ENCODE results near the gene CDCP2. TPM values are rescaled to one million over a fixed set of nuclear protein-coding genes. Genes with fewer than 3 reads are reported as not detected.

The CDCP2 gene
- total RNA-seq, 1 donor from 2014 or later, result not detected

GRCh38 chr1:54120018-54120697 is 32.6 kb downstream of the CDCP2 start:
- no peak overlapping the region for H3K27ac ChIP-seq (ENCODE audit: low read depth, low read length)
- H3K9me3 ChIP-seq (ENCODE audit: control insufficient read depth in 3 of 3, low read length in 3 of 3), result no peaks in the 10 kb centered on the region
- no peak overlapping the region for H3K9ac ChIP-seq (ENCODE audit: low read depth in 1 of 3, low read length in 3 of 3)
- no peak overlapping the region for H3K4me3 ChIP-seq (ENCODE audit: low read length in 3 of 3)
- no peaks in the 10 kb centered on the region for H3K36me3 ChIP-seq (ENCODE audit: control insufficient read depth in 3 of 3, insufficient read depth in 3 of 3, low read length in 3 of 3)
- peaks cover 0 to 4% (median 3%) of the 10 kb centered on the region in 3 donors for H3K27me3 ChIP-seq (ENCODE audit: control insufficient read depth in 3 of 3, insufficient read depth in 3 of 3, low read length in 3 of 3)
- H3K4me1 ChIP-seq (ENCODE audit: control insufficient read depth in 3 of 3, insufficient read depth in 3 of 3, low read length in 3 of 3), result peaks cover 11 to 14% (median 13%) of the 10 kb centered on the region in 3 donors

DNA sequence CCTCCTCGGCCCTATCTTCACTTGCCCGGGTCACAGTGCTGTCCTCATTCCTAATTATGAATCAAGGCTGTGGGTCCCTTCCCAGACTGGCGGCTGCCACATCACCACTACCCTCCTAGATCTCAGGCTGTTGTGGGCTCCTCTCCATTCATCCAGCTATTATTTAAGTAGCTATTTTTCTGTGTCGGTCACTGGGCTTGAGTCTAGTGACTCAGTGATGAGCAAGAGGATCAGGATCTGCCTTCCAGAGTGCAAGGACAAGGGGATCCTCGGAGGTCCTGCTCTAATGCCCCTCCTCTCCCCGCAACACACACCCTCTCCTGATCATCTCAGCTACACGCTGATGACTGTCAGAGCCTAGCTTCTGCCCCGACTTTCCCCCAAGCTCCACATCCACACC is 34.1 kb downstream of the CDCP2 start:
- no peaks in the 10 kb centered on the region for H3K36me3 ChIP-seq (ENCODE audit: control insufficient read depth in 3 of 3, insufficient read depth in 3 of 3, low read length in 3 of 3)
- H3K27me3 ChIP-seq (ENCODE audit: control insufficient read depth in 3 of 3, insufficient read depth in 3 of 3, low read length in 3 of 3), result peaks cover 0 to 4% (median 3%) of the 10 kb centered on the region in 3 donors
- H3K4me1 ChIP-seq (ENCODE audit: control insufficient read depth in 3 of 3, insufficient read depth in 3 of 3, low read length in 3 of 3), result peaks cover 16 to 20% (median 18%) of the 10 kb centered on the region in 3 donors
- no peaks in the 10 kb centered on the region for H3K9me3 ChIP-seq (ENCODE audit: control insufficient read depth in 3 of 3, low read length in 3 of 3)
- no peak overlapping the region for H3K9ac ChIP-seq (ENCODE audit: low read depth in 1 of 3, low read length in 3 of 3)
- H3K27ac ChIP-seq (ENCODE audit: low read depth, low read length), result no peak overlapping the region
- no peak overlapping the region for H3K4me3 ChIP-seq (ENCODE audit: low read length in 3 of 3)

DNA sequence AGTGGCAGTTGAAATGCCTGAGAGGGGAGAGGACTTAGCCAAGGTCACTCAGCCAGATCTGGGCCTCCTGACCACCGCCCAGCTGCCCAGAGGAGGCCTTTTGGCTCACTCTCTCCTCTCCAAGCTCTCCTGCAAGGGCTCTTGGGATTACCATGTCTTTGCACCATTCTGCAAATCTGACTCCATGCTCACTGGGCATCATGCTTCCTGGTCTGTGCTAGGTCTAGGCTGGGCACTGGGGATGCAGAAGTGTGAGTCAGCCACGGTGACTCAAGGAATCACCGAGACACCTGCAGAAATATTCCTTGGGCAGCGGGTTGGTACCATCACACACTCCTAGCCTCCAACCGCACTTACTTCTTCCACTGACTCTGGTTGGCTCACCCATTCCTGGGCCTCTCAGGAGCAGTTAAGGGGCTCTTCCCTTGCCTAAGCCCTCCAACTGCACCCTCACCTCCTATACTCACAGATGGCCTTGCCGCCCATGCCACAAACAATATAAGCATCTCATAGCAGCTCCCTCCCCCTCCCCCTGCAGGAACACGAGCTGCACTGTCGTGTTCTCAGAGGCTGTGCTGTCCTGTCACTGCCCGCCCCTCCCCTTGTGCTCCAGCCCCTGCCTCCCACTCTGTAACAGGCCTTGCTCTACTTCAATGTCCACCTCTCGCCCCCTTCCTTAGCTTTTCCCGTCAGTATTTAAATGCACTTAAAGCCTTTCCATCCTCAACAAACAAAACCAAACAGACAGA is 34.8 kb downstream of the CDCP2 start:
- Histone ChIP-seq H3K4me3 (ENCODE audit: low read length in 3 of 3) (no peak overlapping the region), H3K36me3 (ENCODE audit: control insufficient read depth in 3 of 3, insufficient read depth in 3 of 3, low read length in 3 of 3) (no peaks in the 10 kb centered on the region), H3K9me3 (ENCODE audit: control insufficient read depth in 3 of 3, low read length in 3 of 3) (no peaks in the 10 kb centered on the region), H3K4me1 (ENCODE audit: control insufficient read depth in 3 of 3, insufficient read depth in 3 of 3, low read length in 3 of 3) (peaks cover 16 to 20% (median 18%) of the 10 kb centered on the region in 3 donors), H3K27ac (ENCODE audit: low read depth, low read length) (no peak overlapping the region), H3K27me3 (ENCODE audit: control insufficient read depth in 3 of 3, insufficient read depth in 3 of 3, low read length in 3 of 3) (peaks cover 0 to 4% (median 3%) of the 10 kb centered on the region in 3 donors), H3K9ac (ENCODE audit: low read depth in 1 of 3, low read length in 3 of 3) (no peak overlapping the region)

DNA sequence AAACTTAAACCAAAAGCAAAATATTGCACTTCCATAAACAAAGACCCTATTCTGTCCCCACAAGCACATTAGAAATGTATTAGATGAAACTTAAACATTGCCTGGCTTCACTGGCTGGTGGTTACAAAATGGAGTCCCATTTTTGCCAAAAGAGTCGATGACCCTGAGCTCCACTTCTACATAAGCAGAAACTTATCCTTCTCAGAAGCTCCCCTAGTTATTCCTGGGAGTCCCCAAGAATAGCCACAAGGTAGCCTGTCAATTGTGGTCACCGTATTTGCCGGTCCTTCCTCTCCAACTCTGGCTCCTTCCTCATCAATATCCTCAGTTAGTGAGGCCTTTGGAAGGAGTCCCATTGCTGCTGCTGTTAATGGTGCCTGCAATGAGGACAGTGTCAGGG is 37.3 kb downstream of the CDCP2 start:
- peaks cover 6 to 7% (median 7%) of the 10 kb centered on the region in 3 donors for H3K4me1 ChIP-seq (ENCODE audit: control insufficient read depth in 3 of 3, insufficient read depth in 3 of 3, low read length in 3 of 3)
- H3K27me3 ChIP-seq (ENCODE audit: control insufficient read depth in 3 of 3, insufficient read depth in 3 of 3, low read length in 3 of 3), result peaks cover 0 to 4% (median 3%) of the 10 kb centered on the region in 3 donors
- H3K27ac ChIP-seq (ENCODE audit: low read depth, low read length), result no peak overlapping the region
- no peak overlapping the region for H3K4me3 ChIP-seq (ENCODE audit: low read length in 3 of 3)
- H3K36me3 ChIP-seq (ENCODE audit: control insufficient read depth in 3 of 3, insufficient read depth in 3 of 3, low read length in 3 of 3), result no peaks in the 10 kb centered on the region
- no peaks in the 10 kb centered on the region for H3K9me3 ChIP-seq (ENCODE audit: control insufficient read depth in 3 of 3, low read length in 3 of 3)
- H3K9ac ChIP-seq (ENCODE audit: low read depth in 1 of 3, low read length in 3 of 3), result no peak overlapping the region

GRCh38 chr1:54114955-54115354 is 37.8 kb downstream of the CDCP2 start:
- H3K27ac ChIP-seq (ENCODE audit: low read depth, low read length), result no peak overlapping the region
- peak overlapping the region in 1 of 3 donors; percentile 38 for H3K9ac ChIP-seq (ENCODE audit: low read depth in 1 of 3, low read length in 3 of 3)
- H3K36me3 ChIP-seq (ENCODE audit: control insufficient read depth in 3 of 3, insufficient read depth in 3 of 3, low read length in 3 of 3), result no peaks in the 10 kb centered on the region
- H3K4me3 ChIP-seq (ENCODE audit: low read length in 3 of 3), result no peak overlapping the region
- peaks cover 0 to 3% (median under 1%) of the 10 kb centered on the region in 3 donors for H3K27me3 ChIP-seq (ENCODE audit: control insufficient read depth in 3 of 3, insufficient read depth in 3 of 3, low read length in 3 of 3)
- H3K9me3 ChIP-seq (ENCODE audit: control insufficient read depth in 3 of 3, low read length in 3 of 3), result no peaks in the 10 kb centered on the region
- H3K4me1 ChIP-seq (ENCODE audit: control insufficient read depth in 3 of 3, insufficient read depth in 3 of 3, low read length in 3 of 3), result peaks cover 6 to 7% (median 7%) of the 10 kb centered on the region in 3 donors

DNA sequence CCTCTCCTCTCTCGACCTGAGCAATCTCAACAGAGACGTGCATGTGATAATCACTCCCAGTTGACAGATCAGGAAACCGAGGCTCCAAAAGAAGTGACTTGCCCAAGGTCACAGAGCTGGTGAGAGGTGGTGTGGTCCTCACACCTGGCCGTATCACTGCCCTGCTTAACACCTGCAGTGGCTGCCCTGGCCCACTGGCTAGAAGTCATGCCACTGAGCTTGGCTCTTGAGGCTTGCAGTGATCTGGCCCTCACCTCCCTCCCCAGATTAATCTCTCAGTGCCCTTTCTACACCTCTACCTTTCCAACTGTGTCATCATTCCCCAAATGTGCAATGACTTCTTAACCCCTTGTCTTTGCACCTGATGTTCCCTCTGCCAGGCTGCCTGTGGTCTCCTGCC is 38.8 kb downstream of the CDCP2 start:
- H3K9me3 ChIP-seq (ENCODE audit: control insufficient read depth in 3 of 3, low read length in 3 of 3), result no peaks in the 10 kb centered on the region
- H3K36me3 ChIP-seq (ENCODE audit: control insufficient read depth in 3 of 3, insufficient read depth in 3 of 3, low read length in 3 of 3), result no peaks in the 10 kb centered on the region
- H3K27me3 ChIP-seq (ENCODE audit: control insufficient read depth in 3 of 3, insufficient read depth in 3 of 3, low read length in 3 of 3), result no peaks in the 10 kb centered on the region
- peaks cover 6 to 7% (median 7%) of the 10 kb centered on the region in 3 donors for H3K4me1 ChIP-seq (ENCODE audit: control insufficient read depth in 3 of 3, insufficient read depth in 3 of 3, low read length in 3 of 3)
- no peak overlapping the region for H3K27ac ChIP-seq (ENCODE audit: low read depth, low read length)
- H3K4me3 ChIP-seq (ENCODE audit: low read length in 3 of 3), result no peak overlapping the region
- H3K9ac ChIP-seq (ENCODE audit: low read depth in 1 of 3, low read length in 3 of 3), result no peak overlapping the region

GRCh38 chr1:54112705-54113368 is 40.0 kb downstream of the CDCP2 start:
- Histone ChIP-seq H3K27ac (ENCODE audit: low read depth, low read length) (no peak overlapping the region), H3K27me3 (ENCODE audit: control insufficient read depth in 3 of 3, insufficient read depth in 3 of 3, low read length in 3 of 3) (no peaks in the 10 kb centered on the region), H3K9ac (ENCODE audit: low read depth in 1 of 3, low read length in 3 of 3) (no peak overlapping the region), H3K36me3 (ENCODE audit: control insufficient read depth in 3 of 3, insufficient read depth in 3 of 3, low read length in 3 of 3) (no peaks in the 10 kb centered on the region), H3K4me1 (ENCODE audit: control insufficient read depth in 3 of 3, insufficient read depth in 3 of 3, low read length in 3 of 3) (peaks cover 6 to 7% (median 7%) of the 10 kb centered on the region in 3 donors), H3K4me3 (ENCODE audit: low read length in 3 of 3) (no peak overlapping the region), H3K9me3 (ENCODE audit: control insufficient read depth in 3 of 3, low read length in 3 of 3) (no peaks in the 10 kb centered on the region)

- Histone ChIP-seq H3K27me3 (ENCODE audit: control insufficient read depth in 3 of 3, insufficient read depth in 3 of 3, low read length in 3 of 3) (no peaks in the 10 kb centered on the region), H3K9me3 (ENCODE audit: control insufficient read depth in 3 of 3, low read length in 3 of 3) (no peaks in the 10 kb centered on the region), H3K9ac (ENCODE audit: low read depth in 1 of 3, low read length in 3 of 3) (no peak overlapping the region), H3K27ac (ENCODE audit: low read depth, low read length) (no peak overlapping the region), H3K4me1 (ENCODE audit: control insufficient read depth in 3 of 3, insufficient read depth in 3 of 3, low read length in 3 of 3) (peaks cover 6 to 7% (median 7%) of the 10 kb centered on the region in 3 donors), H3K36me3 (ENCODE audit: control insufficient read depth in 3 of 3, insufficient read depth in 3 of 3, low read length in 3 of 3) (no peaks in the 10 kb centered on the region), H3K4me3 (ENCODE audit: low read length in 3 of 3) (no peak overlapping the region)
These were observed 40.8 kb downstream of the CDCP2 start for GRCh38 chr1:54112027-54112426.

DNA sequence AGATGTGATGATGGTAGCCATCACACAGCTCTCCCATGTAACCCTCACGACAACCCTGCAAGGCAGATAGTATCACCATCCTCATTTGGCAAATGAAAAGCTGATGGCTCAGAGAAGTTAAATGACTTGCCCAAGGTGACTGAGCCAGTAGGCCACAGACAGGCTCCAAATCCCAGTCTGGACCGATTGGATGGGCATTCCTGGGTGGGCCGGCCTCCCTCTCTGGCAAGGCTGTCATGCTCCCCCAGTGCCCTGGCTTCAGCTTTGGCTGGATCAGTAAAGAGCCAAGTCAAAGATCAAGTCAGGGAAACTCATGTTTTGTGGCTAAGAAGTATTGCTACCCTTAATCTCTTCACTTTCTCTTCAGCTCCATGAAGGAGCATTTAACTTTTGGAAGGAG is 41.2 kb downstream of the CDCP2 start:
- Histone ChIP-seq H3K27me3 (ENCODE audit: control insufficient read depth in 3 of 3, insufficient read depth in 3 of 3, low read length in 3 of 3) (no peaks in the 10 kb centered on the region), H3K4me3 (ENCODE audit: low read length in 3 of 3) (no peak overlapping the region), H3K9ac (ENCODE audit: low read depth in 1 of 3, low read length in 3 of 3) (no peak overlapping the region), H3K27ac (ENCODE audit: low read depth, low read length) (no peak overlapping the region), H3K9me3 (ENCODE audit: control insufficient read depth in 3 of 3, low read length in 3 of 3) (no peaks in the 10 kb centered on the region), H3K4me1 (ENCODE audit: control insufficient read depth in 3 of 3, insufficient read depth in 3 of 3, low read length in 3 of 3) (peaks cover 6 to 7% (median 7%) of the 10 kb centered on the region in 3 donors), H3K36me3 (ENCODE audit: control insufficient read depth in 3 of 3, insufficient read depth in 3 of 3, low read length in 3 of 3) (no peaks in the 10 kb centered on the region)

- H3K27ac ChIP-seq (ENCODE audit: low read depth, low read length), result no peak overlapping the region
- no peak overlapping the region for H3K4me3 ChIP-seq (ENCODE audit: low read length in 3 of 3)
- H3K4me1 ChIP-seq (ENCODE audit: control insufficient read depth in 3 of 3, insufficient read depth in 3 of 3, low read length in 3 of 3), result peaks cover 6 to 7% (median 7%) of the 10 kb centered on the region in 3 donors
- no peak overlapping the region for H3K9ac ChIP-seq (ENCODE audit: low read depth in 1 of 3, low read length in 3 of 3)
- H3K9me3 ChIP-seq (ENCODE audit: control insufficient read depth in 3 of 3, low read length in 3 of 3), result no peaks in the 10 kb centered on the region
- H3K27me3 ChIP-seq (ENCODE audit: control insufficient read depth in 3 of 3, insufficient read depth in 3 of 3, low read length in 3 of 3), result no peaks in the 10 kb centered on the region
- no peaks in the 10 kb centered on the region for H3K36me3 ChIP-seq (ENCODE audit: control insufficient read depth in 3 of 3, insufficient read depth in 3 of 3, low read length in 3 of 3)
These were observed 41.8 kb downstream of the CDCP2 start for GRCh38 chr1:54110996-54111395.
